Spleen (tissue), 11 donors: Measurements from ENCODE around the gene TPST1. TPM values are rescaled to one million over a fixed set of nuclear protein-coding genes. Genes with fewer than 3 reads are reported as not detected.

Source experiments
- DNase-seq: peaks from one replicate; pipeline ENCODE4 v3.0.0-alpha.2; 2020
- H3K27ac ChIP-seq, 8 donors: fragments of 200-600 bp; sonication (generic) in 7 of 8; 1 replicate in 4 of 8; 2 replicates in 4 of 8; pipeline versions ENCODE4 v1.5.0 to v1.8.0; 2016 to 2021; ENCODE audit warnings: inconsistent platforms in 4 of 8, mild to moderate bottlenecking in 4 of 8, moderate library complexity in 1 of 8
- H3K27me3 ChIP-seq, 7 donors: fragments of 200-600 bp; sonication (generic) in 6 of 7; replicated peaks in 1 of 7; 1 replicate in 4 of 7; 2 replicates in 3 of 7; pipeline versions ENCODE4 v1.5.0 to v1.8.0; 2016 to 2021; ENCODE audit warnings: inconsistent platforms in 3 of 7, mild to moderate bottlenecking in 1 of 7
- H3K36me3 ChIP-seq, 6 donors: fragments of 200-600 bp; sonication (generic) in 5 of 6; 1 replicate in 4 of 6; 2 replicates in 2 of 6; pipeline versions ENCODE4 v1.5.0 to v1.8.0; 2016 to 2021; ENCODE audit warnings: inconsistent platforms in 2 of 6
- H3K4me1 ChIP-seq, 6 donors: fragments of 200-600 bp; sonication (generic) in 5 of 6; 1 replicate in 3 of 6; 2 replicates in 3 of 6; pipeline versions ENCODE4 v1.5.0 to v1.8.0; 2016 to 2021; ENCODE audit warnings: inconsistent platforms in 3 of 6
- H3K4me3 ChIP-seq, 8 donors: fragments of 200-600 bp; sonication (generic) in 7 of 8; 1 replicate in 4 of 8; 2 replicates in 4 of 8; pipeline versions ENCODE4 v1.5.0 to v1.8.0; 2016 to 2021; ENCODE audit warnings: inconsistent platforms in 4 of 8, mild to moderate bottlenecking in 4 of 8, moderate library complexity in 2 of 8
- H3K9me3 ChIP-seq, 8 donors: fragments of 200-600 bp; sonication (generic) in 7 of 8; 1 replicate in 4 of 8; 2 replicates in 4 of 8; pipeline versions ENCODE4 v1.5.0 to v1.8.0; 2016 to 2021; ENCODE audit warnings: inconsistent platforms in 4 of 8
- CTCF ChIP-seq, 11 experiments: fragments of 200-600 bp in 7 of 11; fragments of 450-650 bp in 4 of 11; sonication (generic) in 4 of 11; IDR thresholded peaks in 8 of 11; conservative IDR thresholded peaks in 3 of 11; 1 replicate in 7 of 11; 2 replicates in 4 of 11; pipeline versions ENCODE4 v1.4.0 to v1.8.0; 2016 to 2021; ENCODE audit warnings: antibody characterized with exemption in 11 of 11, inconsistent platforms in 4 of 11, mild to moderate bottlenecking in 1 of 11
- POLR2A ChIP-seq, 3 donors: fragments of 450-650 bp; IDR thresholded peaks; one replicate each; pipeline ENCODE4 v1.5.1; 2017; ENCODE audit warnings: antibody characterized with exemption in 3 of 3, mild to moderate bottlenecking in 1 of 3
- POLR2AphosphoS5 ChIP-seq, 3 donors: sonication (generic); formaldehyde crosslinking; IDR thresholded peaks; one replicate each; pipeline ENCODE4 v1.5.1; 2017; ENCODE audit warnings: antibody characterized with exemption in 3 of 3
- WGBS, 5 donors: extraction: QIAGEN DNeasy Blood & Tissue Kit in 3 of 5; methylation state at CpG; one replicate each; pipeline versions ENCODE4 v1.1.5 to v1.1.7; 2013 to 2018; 5-methylcytosine and 5-hydroxymethylcytosine counted together
- intact Hi-C: fragments of 100-400 bp; cut with DNase I; formaldehyde crosslinking; loops from one replicate; pipeline ENCODE4 v1.15.0; 2023; ENCODE audit warnings: low total_unique reads
- polyA plus RNA-seq, 3 donors: library from polyadenylated mRNA; stranded (reverse); fragments of 200-250 nt; gene quantifications; one replicate each; pipeline ENCODE4 v1.2.1, GENCODE V29; 2013
- total RNA-seq, 7 donors: library from RNA; depleted of rRNA in 3 of 7; stranded (reverse); fragments of >200 nt in 3 of 7; fragmentation: NEBNext Ultra II Directional in 4 of 7; extraction: Animal tissue kit (Norgen Biotek cat#: 25700) in 4 of 7; gene quantifications; one replicate each; pipeline versions ENCODE4 v1.1.0 to v1.2.1, GENCODE V29; 2016 to 2021
- donor health status: healthy with polysubstance abuse.
- donor health status: DM: no; HTN: no; CAD: no; lungs with moderate emphysema.
- donor health status: DM: no; HTN: no; CAD: no.
- donor health status: Bipolar disorder and iron deficiency.
- donor health status: healthy.
- donor health status: DM: no; HTN: no; CAD: no.
- donor health status: DM: yes; HTN: yes; CAD: no.

The TPST1 gene
- total and polyA plus RNA-seq, 10 donors: 4.8 to 58.5 (median 27.1) TPM

- H3K9me3 ChIP-seq: peaks cover 0 to 9% (median 0%) of the 10 kb centered on the region in 8 donors
- intact Hi-C loops: no loop called here
- no peaks in the 10 kb centered on the region for H3K36me3 ChIP-seq
- TF ChIP-seq POLR2A (IDR thresholded peaks at IDR 0.05) (no peak), POLR2AphosphoS5 (IDR thresholded peaks at IDR 0.05) (no peak), CTCF (IDR thresholded peaks at IDR 0.05 in 8 of 11, conservative IDR thresholded peaks at IDR 0.05 in 3 of 11) (no peak)
- H3K27ac ChIP-seq: no peak overlapping the region
- H3K4me1 ChIP-seq: peaks cover 0 to 6% (median under 1%) of the 10 kb centered on the region in 6 donors
- DNase-seq: no peak
- no peaks in the 10 kb centered on the region for H3K27me3 ChIP-seq
- H3K4me3 ChIP-seq: no peak overlapping the region
- 86 to 93% (median 89%) methylated on average over 3 of the region's 3 CpGs for WGBS, 5 donors
Observed at GRCh38 chr7:66276363-66276762, 71.2 kb downstream of the TPST1 start.

- Histone ChIP-seq H3K9me3 (peaks cover 0 to 7% (median 0%) of the 10 kb centered on the region in 8 donors), H3K4me3 (no peak overlapping the region), H3K36me3 (no peaks in the 10 kb centered on the region), H3K4me1 (peaks cover 0 to 17% (median 8%) of the 10 kb centered on the region in 6 donors), H3K27ac (no peak overlapping the region), H3K27me3 (no peaks in the 10 kb centered on the region)
- TF ChIP-seq CTCF (IDR thresholded peaks at IDR 0.05 in 8 of 11, conservative IDR thresholded peaks at IDR 0.05 in 3 of 11) (no peak), POLR2A (IDR thresholded peaks at IDR 0.05) (no peak), POLR2AphosphoS5 (IDR thresholded peaks at IDR 0.05) (no peak)
- intact Hi-C loops: no loop called here
- no peak for DNase-seq
Observed at GRCh38 chr7:66277492-66277891, 72.4 kb downstream of the TPST1 start.

GRCh38 chr7:66279912-66280311, 74.8 kb downstream of the TPST1 start:
- Histone ChIP-seq H3K27ac (no peak overlapping the region), H3K36me3 (no peaks in the 10 kb centered on the region), H3K4me1 (peaks cover 0 to 31% (median 11%) of the 10 kb centered on the region in 6 donors), H3K4me3 (no peak overlapping the region), H3K27me3 (no peaks in the 10 kb centered on the region), H3K9me3 (no peaks in the 10 kb centered on the region)
- intact Hi-C loops: no loop called here
- 63 to 94% (median 83%) methylated on average over 7 of the region's 7 CpGs for WGBS, 5 donors
- no peak for TF ChIP-seq CTCF (IDR thresholded peaks at IDR 0.05 in 8 of 11, conservative IDR thresholded peaks at IDR 0.05 in 3 of 11)
- TF ChIP-seq POLR2A (IDR thresholded peaks at IDR 0.05): no peak
- TF ChIP-seq POLR2AphosphoS5 (IDR thresholded peaks at IDR 0.05): peak in 1 of 3 donors; percentile 14
- no peak for DNase-seq

- DNase-seq: peak; percentile 67
- intact Hi-C loops: no loop called here
- no peak overlapping the region for H3K4me3 ChIP-seq
- H3K9me3 ChIP-seq: no peaks in the 10 kb centered on the region
- no peaks in the 10 kb centered on the region for H3K36me3 ChIP-seq
- H3K27ac ChIP-seq: peak overlapping the region in 5 of 8 donors; percentile 25 to 72 (median 51)
- 36 to 63% (median 44%) methylated on average over 8 of the region's 8 CpGs for WGBS, 5 donors
- TF ChIP-seq CTCF (IDR thresholded peaks at IDR 0.05 in 8 of 11, conservative IDR thresholded peaks at IDR 0.05 in 3 of 11) (no peak), POLR2AphosphoS5 (IDR thresholded peaks at IDR 0.05) (peak in 1 of 3 donors; percentile 30)
- no peaks in the 10 kb centered on the region for H3K27me3 ChIP-seq
- peaks cover 0 to 31% (median 11%) of the 10 kb centered on the region in 6 donors for H3K4me1 ChIP-seq
Observed at GRCh38 chr7:66281678-66282590, 76.8 kb downstream of the TPST1 start.
